Colonic mucosa (tissue), 4 donors: ENCODE results near the gene CADM3. TPM values are rescaled to one million over a fixed set of nuclear protein-coding genes. Genes with fewer than 3 reads are reported as not detected.
A peak's percentile ranks its signal among the peaks of the same experiment; 100 is the strongest.

Experiments used
- DNase-seq: peaks from one replicate; pipeline ENCODE4 v3.0.0-alpha.2; 2020
- H3K27ac ChIP-seq: fragments of 200-600 bp; one replicate; pipeline ENCODE4 v1.8.0; 2021
- H3K27me3 ChIP-seq: fragments of 200-600 bp; one replicate; pipeline ENCODE4 v1.8.0; 2021
- H3K36me3 ChIP-seq: fragments of 200-600 bp; one replicate; pipeline ENCODE4 v1.8.0; 2021
- H3K4me1 ChIP-seq: fragments of 200-600 bp; one replicate; pipeline ENCODE4 v1.8.0; 2021; ENCODE audit warnings: mild to moderate bottlenecking
- H3K4me3 ChIP-seq: fragments of 200-600 bp; one replicate; pipeline ENCODE4 v1.8.0; 2021
- H3K9ac ChIP-seq, 2 donors: one replicate each; pipeline ENCODE4 v1.7.0; 2013; ENCODE audit warnings: control low read depth in 2 of 2, low read depth in 2 of 2, low read length in 2 of 2
- H3K9me3 ChIP-seq: fragments of 200-600 bp; one replicate; pipeline ENCODE4 v1.8.0; 2021
- intact Hi-C: fragments of 100-400 bp; cut with DNase I; formaldehyde crosslinking; loops from one replicate; pipeline ENCODE4 v1.14.1; 2022
- total RNA-seq, 2 donors: library from RNA; stranded (reverse); fragmentation: NEBNext Ultra II Directional in 1 of 2; extraction: Animal tissue kit (Norgen Biotek cat#: 25700) in 1 of 2; gene quantifications; one replicate each; pipeline ENCODE4 v1.2.1, GENCODE V29; 2021
- TF ChIP-seq, protein P1 (sequence below): fragments of 200-600 bp; IDR thresholded peaks from one replicate; pipeline ENCODE4 v1.8.0; 2022; ENCODE audit warnings: antibody characterized with exemption, mild to moderate bottlenecking
- donor health status: healthy.
- donor health status: DM: no; HTN: no; CAD: no.
- donor health status: DM: no; HTN: no; CAD: no.

CADM3 gene
- total RNA-seq, 2 donors from 2014 or later = 2.7 to 8.7 TPM

DNA sequence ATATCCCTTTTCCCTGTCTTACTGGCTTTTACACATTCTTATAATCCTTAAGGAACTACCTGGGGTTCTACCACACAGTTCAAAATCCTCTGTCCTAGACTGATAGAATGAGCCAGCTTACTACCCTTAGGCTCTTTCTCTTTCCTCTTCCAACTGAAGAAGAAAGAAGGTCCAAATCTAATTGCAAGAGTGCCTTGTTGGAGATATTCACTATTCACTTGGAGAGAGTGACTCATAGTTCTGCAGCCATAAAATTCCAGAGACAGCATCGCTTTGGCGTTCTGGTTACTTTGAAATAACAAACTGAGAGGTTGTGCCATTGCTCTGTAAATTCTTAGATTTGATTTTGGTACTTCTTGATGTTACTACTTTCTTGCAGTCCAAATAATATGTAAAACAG, 4.2 kb downstream of the CADM3 start:
- H3K27ac ChIP-seq = no peak overlapping the region
- H3K4me1 ChIP-seq = no peaks in the 10 kb centered on the region
- peaks cover 19% of the 10 kb centered on the region for H3K27me3 ChIP-seq
- intact Hi-C loops = no loop called here
- DNase-seq = no peak
- H3K4me3 ChIP-seq = no peak overlapping the region
- H3K9ac ChIP-seq = no peak overlapping the region
- no peaks in the 10 kb centered on the region for H3K9me3 ChIP-seq
- H3K36me3 ChIP-seq = no peaks in the 10 kb centered on the region
- TF ChIP-seq, protein P1, sequence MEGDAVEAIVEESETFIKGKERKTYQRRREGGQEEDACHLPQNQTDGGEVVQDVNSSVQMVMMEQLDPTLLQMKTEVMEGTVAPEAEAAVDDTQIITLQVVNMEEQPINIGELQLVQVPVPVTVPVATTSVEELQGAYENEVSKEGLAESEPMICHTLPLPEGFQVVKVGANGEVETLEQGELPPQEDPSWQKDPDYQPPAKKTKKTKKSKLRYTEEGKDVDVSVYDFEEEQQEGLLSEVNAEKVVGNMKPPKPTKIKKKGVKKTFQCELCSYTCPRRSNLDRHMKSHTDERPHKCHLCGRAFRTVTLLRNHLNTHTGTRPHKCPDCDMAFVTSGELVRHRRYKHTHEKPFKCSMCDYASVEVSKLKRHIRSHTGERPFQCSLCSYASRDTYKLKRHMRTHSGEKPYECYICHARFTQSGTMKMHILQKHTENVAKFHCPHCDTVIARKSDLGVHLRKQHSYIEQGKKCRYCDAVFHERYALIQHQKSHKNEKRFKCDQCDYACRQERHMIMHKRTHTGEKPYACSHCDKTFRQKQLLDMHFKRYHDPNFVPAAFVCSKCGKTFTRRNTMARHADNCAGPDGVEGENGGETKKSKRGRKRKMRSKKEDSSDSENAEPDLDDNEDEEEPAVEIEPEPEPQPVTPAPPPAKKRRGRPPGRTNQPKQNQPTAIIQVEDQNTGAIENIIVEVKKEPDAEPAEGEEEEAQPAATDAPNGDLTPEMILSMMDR = no peak

DNA sequence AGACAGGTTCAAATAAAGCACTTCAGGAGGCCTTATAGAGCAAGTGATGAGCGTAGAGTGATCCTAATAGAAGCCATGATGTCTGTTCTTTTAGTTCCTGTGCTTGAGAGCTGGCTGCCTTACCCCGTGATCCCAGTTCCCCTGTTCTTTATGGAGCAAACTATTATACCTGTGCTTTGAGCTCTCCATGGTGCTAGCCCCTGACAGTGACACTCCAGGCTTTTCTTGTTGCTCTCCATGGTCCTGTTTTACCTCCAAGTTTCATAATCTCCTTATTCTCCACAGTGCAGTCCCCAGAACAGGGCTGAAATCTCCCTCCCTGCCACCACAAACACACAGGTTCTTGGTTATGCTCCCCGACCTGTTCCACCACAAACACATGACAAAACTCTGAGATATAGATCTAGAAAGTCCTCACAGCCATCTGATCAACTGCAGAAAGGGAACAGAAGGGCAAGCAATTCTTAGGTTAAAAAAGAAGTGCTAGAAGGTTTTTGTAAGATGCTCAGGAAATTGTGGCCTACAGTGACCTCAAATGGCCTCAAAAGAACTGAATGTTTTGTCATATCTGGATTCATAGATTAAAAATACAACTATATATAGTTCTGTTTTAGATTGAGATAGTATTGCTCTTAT, 6.0 kb downstream of the CADM3 start:
- Histone ChIP-seq H3K9me3 (no peaks in the 10 kb centered on the region), H3K27me3 (peaks cover 5% of the 10 kb centered on the region), H3K36me3 (no peaks in the 10 kb centered on the region), H3K27ac (no peak overlapping the region), H3K9ac (no peak overlapping the region), H3K4me1 (no peaks in the 10 kb centered on the region), H3K4me3 (no peak overlapping the region)
- TF ChIP-seq, protein P1 = no peak
- intact Hi-C loops = no loop called here
- peak; percentile 29 for DNase-seq

DNA sequence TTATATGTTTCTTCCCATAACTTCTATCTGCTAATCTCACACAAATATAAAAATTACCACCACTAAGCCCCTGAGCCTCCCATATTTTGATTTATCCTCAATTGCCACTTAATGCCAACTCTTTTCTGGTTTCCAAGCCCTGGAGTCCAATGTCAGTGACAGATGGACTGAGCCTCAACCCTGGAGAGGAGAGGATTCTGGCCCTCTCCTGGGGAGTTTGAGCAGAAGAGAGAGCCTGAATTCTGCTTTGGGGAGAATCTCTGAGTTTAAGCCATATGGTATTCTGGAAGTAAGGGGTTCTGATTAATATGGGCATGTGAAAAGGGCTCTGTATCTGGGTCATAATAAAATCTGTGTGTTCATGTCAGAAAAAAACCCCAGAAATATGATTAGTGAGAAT, 8.5 kb downstream of the CADM3 start:
- TF ChIP-seq, protein P1 = no peak
- no peaks in the 10 kb centered on the region for H3K4me1 ChIP-seq
- no peaks in the 10 kb centered on the region for H3K36me3 ChIP-seq
- H3K9ac ChIP-seq = no peak overlapping the region
- H3K27ac ChIP-seq = no peak overlapping the region
- intact Hi-C loops = no loop called here
- no peak for DNase-seq
- no peak overlapping the region for H3K4me3 ChIP-seq
- no peaks in the 10 kb centered on the region for H3K9me3 ChIP-seq
- no peaks in the 10 kb centered on the region for H3K27me3 ChIP-seq

DNA sequence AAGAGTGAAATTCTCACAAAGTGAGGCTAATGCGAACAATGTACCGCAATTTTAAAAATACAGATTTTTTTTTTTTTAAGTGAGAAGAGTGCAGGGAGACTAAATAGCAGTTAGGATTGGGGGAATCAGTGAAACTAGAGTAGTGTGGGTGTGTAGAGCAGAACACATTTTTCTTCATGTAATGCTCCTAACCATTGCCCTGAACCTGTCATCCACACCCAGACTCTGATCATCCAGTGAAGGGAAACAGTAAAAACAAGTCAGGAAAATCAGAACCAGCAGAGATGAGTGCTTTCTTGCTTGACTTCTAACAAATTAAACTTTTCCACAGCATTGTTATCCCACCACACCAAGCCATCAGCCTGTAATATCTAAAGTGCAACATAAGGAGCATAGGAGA, 9.1 kb downstream of the CADM3 start:
- no peaks in the 10 kb centered on the region for H3K9me3 ChIP-seq
- intact Hi-C loops = no loop called here
- H3K27ac ChIP-seq = no peak overlapping the region
- H3K4me1 ChIP-seq = no peaks in the 10 kb centered on the region
- H3K9ac ChIP-seq = no peak overlapping the region
- TF ChIP-seq, protein P1 = no peak
- H3K36me3 ChIP-seq = no peaks in the 10 kb centered on the region
- no peak for DNase-seq
- no peak overlapping the region for H3K4me3 ChIP-seq
- H3K27me3 ChIP-seq = no peaks in the 10 kb centered on the region

DNA sequence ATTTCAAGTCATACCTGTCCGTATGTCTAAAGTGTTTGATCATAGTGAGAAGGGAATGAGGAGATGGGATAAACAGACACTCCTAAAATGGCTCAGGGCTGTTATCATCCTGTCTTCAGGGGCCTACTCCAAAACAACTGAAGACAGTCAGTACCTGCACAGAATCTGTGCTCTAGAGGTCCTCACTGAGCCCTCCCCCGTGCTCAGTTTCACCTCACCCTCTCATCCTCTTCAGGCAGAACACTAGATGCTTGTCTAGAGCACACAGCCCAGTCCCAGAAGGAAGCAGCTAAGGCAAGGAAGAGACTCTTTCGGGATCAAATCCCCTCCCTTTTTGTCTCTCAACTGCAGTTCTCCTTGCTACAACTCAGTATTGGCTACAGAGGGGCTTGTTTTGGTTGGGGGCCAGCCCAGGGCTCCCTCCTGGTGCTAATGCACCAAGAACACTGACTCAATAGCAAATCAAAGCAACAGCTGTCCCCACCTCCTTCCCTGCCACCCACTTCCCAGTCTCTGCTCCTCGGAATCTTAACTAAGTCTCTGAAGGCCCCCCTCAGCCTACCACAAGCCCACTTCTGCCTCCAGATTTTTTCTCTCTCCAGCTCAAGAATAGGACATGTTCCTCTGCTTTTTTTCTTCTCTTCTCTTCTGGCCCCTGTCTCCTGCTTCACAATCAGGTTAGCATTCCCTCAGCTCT, 10.1 kb downstream of the CADM3 start:
- Histone ChIP-seq H3K36me3 (no peaks in the 10 kb centered on the region), H3K4me1 (no peaks in the 10 kb centered on the region), H3K27ac (no peak overlapping the region), H3K27me3 (no peaks in the 10 kb centered on the region), H3K4me3 (no peak overlapping the region), H3K9ac (no peak overlapping the region), H3K9me3 (no peaks in the 10 kb centered on the region)
- DNase-seq = no peak
- intact Hi-C loops = no loop called here
- TF ChIP-seq, protein P1 = no peak
